HCEC 1CT (cell line): Measurements from ENCODE around the gene AFF1.

Experiments used
- DNase-seq: peaks from one replicate; pipeline ENCODE4 v3.0.0-alpha.2; 2017

Gene AFF1

GRCh38 chr4:87179751-87180150, 244.9 kb downstream of the AFF1 start:
- no peak for DNase-seq

- no peak for DNase-seq
Observed at GRCh38 chr4:87180767-87181166, 246.0 kb downstream of the AFF1 start.

GRCh38 chr4:87185146-87185870, 250.5 kb downstream of the AFF1 start:
- DNase-seq = no peak

GRCh38 chr4:87188048-87188447, 253.2 kb downstream of the AFF1 start:
- peak; percentile 7 for DNase-seq

- DNase-seq = no peak
Observed at GRCh38 chr4:87188932-87189331, 254.1 kb downstream of the AFF1 start.
